GM06990 (cell line): ENCODE measurements around the gene NDUFB8.
A peak's percentile ranks its signal among the peaks of the same experiment; 100 is the strongest.

Experiments used
- DNase-seq: peaks from one replicate; pipeline ENCODE4 v3.0.0-alpha.2; 2011; ENCODE audit not compliant: insufficient read length; ENCODE audit errors: extremely low read depth
- H3K27me3 ChIP-seq: replicated peaks from 2 replicates; pipeline ENCODE4 v1.6.0; 2011; ENCODE audit warnings: low read length; ENCODE audit not compliant: control insufficient read depth, insufficient read depth
- H3K36me3 ChIP-seq: 2 replicates; pipeline ENCODE4 v1.5.1; 2011; ENCODE audit warnings: low read length; ENCODE audit not compliant: control insufficient read depth, insufficient read depth
- H3K4me3 ChIP-seq: replicated peaks from 2 replicates; pipeline ENCODE4 v1.5.1; 2011; ENCODE audit warnings: low read depth, mild to moderate bottlenecking, control low read depth, low read length
- CTCF ChIP-seq: IDR thresholded peaks from 2 replicates; pipeline ENCODE4 v1.5.1; 2011; ENCODE audit warnings: low read length, control low read depth, mild to moderate bottlenecking, inconsistent platforms; ENCODE audit not compliant: insufficient read depth, poor library complexity, severe bottlenecking

The NDUFB8 gene

DNA sequence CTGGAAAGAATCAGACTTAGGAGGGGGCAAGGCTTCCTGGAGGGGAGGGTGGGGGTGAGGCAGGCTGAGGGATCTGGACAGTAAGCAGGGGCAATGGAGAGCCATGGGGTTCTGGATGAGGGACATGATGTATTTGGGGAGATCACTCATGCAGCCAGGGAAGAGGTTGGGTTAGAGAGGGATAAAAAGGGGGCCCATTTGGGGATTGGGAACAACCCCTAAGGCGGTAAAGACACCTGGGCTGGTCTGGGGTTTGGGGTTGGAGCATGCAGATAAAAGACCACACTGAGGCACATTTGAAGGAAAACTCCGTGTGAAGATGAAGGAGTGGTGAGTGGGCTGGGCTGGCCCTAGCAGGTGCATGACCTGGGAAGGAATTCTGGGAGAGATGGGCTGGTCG lies 36.9 kb upstream of the NDUFB8 start:
- DNase-seq = no peak
- no peak overlapping the region for H3K4me3 ChIP-seq
- H3K27me3 ChIP-seq = no peaks in the 10 kb centered on the region
- H3K36me3 ChIP-seq = no peaks in the 10 kb centered on the region
- no peak for TF ChIP-seq CTCF

DNA sequence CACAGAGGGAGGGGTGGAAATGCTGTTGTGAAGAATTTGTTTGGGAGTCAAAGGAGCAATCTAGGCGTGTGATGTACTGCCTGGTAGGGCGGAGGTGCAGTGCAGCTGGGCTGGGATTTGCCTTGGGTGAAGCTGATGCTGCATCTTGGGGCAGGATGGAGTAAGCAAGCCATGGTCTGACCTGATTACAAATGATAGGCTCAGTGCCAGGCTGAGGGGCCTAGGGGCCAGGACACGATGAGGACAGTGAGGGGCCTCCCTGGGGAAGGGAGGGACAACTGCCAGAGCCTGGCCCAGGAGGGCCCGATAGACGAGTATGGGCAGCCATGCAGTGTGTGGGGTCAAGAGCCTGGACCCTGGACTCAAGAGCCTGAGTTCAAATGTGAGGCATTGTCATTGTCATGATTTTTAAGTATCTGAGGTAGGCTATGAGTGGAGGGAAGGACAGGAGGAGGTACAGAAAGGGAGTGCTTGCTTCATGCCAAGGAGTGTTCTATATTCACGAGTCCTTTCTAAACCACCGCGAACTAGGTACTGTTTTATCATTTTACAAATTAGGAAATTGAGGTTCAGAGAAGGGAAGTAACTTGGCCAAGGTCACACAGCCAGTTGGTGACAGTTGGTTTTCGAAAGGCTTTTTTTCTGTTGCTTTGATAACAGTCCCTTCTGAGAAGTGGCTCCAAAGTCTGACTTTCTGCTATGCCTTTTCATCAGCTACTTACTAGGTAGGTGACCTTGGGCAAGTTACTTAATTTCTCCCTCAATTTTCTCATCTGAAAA lies 35.7 kb upstream of the NDUFB8 start:
- DNase-seq = no peak
- no peak for TF ChIP-seq CTCF
- Histone ChIP-seq H3K27me3 (no peaks in the 10 kb centered on the region), H3K36me3 (no peaks in the 10 kb centered on the region), H3K4me3 (no peak overlapping the region)

GRCh38 chr10:100562008-100562672 lies 32.5 kb upstream of the NDUFB8 start:
- Histone ChIP-seq H3K4me3 (no peak overlapping the region), H3K27me3 (no peaks in the 10 kb centered on the region), H3K36me3 (no peaks in the 10 kb centered on the region; the same call in 1 of the 2 replicates)
- peak; percentile 82 for TF ChIP-seq CTCF
- peak; percentile 77 for DNase-seq

GRCh38 chr10:100561005-100561404 lies 31.3 kb upstream of the NDUFB8 start:
- TF ChIP-seq CTCF = no peak
- Histone ChIP-seq H3K4me3 (no peak overlapping the region), H3K27me3 (no peaks in the 10 kb centered on the region), H3K36me3 (peaks cover 2% of the 10 kb centered on the region)
- no peak for DNase-seq

DNA sequence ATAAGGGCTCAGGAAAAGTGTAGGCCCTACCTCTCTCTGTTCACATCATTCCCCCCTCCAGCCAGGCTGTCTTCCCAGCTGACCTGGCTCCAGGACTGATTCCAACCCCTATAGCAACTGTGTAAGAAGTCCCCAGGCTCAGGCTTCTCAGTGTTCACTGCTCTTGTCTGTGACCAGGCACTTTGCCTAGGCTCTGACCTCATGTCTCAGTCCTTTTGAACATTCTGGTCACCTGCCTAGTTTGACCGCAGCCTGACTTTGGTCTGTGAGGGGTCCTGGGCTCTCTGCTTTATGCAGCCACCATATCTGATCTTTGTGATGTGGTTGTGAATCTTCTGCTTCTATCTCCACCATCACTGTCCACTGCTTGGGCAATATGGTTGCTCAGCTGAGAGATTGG lies 30.6 kb upstream of the NDUFB8 start:
- no peaks in the 10 kb centered on the region for H3K27me3 ChIP-seq
- no peak for TF ChIP-seq CTCF

More for the DNA sequence above, 30.6 kb upstream of the NDUFB8 start:
- Histone ChIP-seq H3K4me3 (no peak overlapping the region), H3K36me3 (peaks cover 2% of the 10 kb centered on the region)
- DNase-seq = no peak
